NCI-H1930 (cell line): ENCODE measurements around the gene PKHD1.

Experiments used
- DNase-seq, 2 experiments: peaks; one replicate each; lab custom pipeline; 2025; lab: John Stamatoyannopoulos, UW

The PKHD1 gene

DNA sequence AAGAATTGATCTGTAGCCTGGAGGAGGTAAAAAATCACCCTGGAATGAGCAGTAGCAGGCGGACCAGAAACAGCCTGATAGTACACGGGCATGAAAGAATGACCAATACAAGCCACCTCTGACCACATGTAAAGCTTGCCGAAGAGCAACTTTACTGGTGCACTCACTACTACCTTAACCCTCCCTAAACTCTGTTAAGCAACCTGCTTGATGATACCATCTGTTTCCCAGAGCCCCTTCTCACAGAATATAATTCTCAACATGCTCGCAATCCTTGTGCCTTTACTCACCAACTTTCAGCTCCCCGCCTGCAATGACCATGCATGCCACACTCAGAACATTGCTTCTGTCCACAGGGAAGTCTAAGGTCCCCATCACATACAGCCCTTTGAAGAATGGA, 296.5 kb downstream of the PKHD1 start:
- DNase-seq = no peak

GRCh38 chr6:51788121-51788520, 299.3 kb downstream of the PKHD1 start:
- DNase-seq = no peak

- DNase-seq = no peak
These were observed 308.7 kb downstream of the PKHD1 start for GRCh38 chr6:51778666-51779065.

GRCh38 chr6:51777618-51778017, 309.8 kb downstream of the PKHD1 start:
- no peak for DNase-seq

DNA sequence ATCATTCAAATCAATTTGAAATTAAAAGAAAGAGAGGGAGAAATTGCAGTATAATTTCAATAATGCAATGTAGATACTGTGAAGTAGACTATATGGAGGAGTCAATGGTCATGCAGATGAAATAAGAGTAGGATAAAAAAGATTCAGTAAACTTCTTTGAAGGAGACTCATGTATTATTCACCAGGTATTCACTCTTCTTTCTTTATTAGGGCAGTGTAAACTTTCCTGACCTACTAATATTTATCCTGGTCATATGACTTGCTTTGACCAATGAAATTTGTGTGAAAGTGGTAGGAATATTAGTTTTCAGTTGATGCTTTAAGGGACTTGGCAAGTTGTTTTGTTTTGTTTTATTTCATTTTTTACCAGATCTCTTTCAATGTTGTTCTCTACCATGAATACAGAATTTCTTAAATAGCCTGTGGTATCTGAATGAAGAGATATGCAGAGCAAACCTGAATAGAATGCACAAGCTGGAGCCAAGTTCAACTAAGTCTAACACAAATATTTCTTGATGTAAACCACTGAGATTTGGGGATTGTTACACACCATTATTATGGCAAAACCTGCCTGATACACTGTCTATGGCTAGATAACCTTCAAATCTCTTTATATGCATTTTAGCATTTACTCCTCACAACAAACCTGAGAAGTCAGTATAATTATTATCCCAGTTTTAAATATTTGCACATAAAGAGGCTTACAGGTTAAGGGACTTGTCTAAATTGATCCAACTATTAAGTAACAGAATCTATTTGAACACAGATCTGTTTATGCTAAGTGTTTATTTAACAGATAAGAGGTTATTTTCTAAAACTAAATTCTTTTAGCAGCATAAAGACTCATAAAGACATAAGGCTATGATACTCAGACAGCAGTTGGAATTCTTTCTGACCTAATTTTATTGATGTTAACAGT, 311.2 kb downstream of the PKHD1 start:
- no peak for DNase-seq

- no peak for DNase-seq
These were observed 319.3 kb downstream of the PKHD1 start for GRCh38 chr6:51768087-51768486.

DNA sequence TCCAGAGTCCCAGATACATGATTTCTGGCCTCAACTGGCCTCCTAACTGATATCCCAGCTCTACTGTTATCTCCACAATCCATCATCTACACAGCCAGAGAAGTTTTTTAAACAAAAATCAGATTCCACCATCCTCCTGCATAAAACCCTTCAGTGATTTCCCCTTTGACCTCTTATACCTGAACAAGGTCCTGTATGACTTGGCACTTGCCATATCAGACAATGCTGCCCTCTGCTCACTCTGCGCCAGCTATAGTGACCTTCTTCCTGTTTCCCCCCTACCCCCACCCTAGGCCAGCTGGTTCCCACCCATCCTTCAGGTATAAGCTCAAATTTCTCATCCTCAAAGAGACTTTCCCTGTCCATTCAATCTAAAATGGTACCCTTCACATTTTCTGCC, 322.2 kb downstream of the PKHD1 start:
- no peak for DNase-seq

GRCh38 chr6:51753635-51754034, 333.8 kb downstream of the PKHD1 start:
- DNase-seq = no peak

- DNase-seq = no peak
These were observed 343.4 kb downstream of the PKHD1 start for GRCh38 chr6:51743999-51744398.

- DNase-seq = no peak
These were observed 346.8 kb downstream of the PKHD1 start for GRCh38 chr6:51740658-51741057.

GRCh38 chr6:51738614-51739013, 348.8 kb downstream of the PKHD1 start:
- no peak for DNase-seq

DNA sequence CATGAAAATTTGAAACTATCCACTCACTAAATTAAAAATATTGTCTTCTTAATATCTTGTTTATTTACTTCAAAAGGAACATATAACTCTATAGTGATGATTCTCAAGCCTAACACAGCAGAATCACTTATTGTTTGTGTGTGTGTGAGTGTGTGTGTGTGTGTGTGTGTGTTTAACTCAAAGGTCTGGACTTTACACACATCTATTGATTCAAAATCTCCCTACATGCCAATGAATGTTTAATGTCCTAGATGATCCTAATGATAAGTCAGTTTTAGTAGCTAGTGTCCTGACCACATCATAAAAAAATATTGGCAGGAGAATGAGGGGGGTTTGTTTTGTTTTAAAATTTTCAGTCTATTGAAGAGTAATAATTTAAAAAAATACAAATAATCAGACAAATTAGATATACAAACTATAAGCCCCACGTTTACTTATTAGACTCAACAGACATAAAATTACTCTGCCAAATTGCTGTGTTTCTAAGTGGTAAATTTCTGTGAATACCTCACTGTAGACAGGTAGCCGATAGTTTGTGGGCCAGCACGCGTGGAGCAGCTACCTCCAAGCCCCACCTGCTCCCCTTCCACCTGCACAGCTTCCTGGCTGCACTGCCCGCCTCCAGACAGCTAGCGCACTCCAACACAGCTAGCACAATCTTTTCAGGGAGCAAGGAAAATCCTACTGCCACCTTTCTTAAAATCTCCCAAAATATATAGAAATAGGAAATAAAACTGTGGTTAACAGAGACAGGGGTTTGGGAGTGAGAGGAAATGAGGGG, 349.6 kb downstream of the PKHD1 start:
- DNase-seq = no peak

GRCh38 chr6:51725155-51725554, 362.3 kb downstream of the PKHD1 start:
- DNase-seq = no peak

- no peak for DNase-seq
These were observed 367.1 kb downstream of the PKHD1 start for GRCh38 chr6:51720327-51720726.

DNA sequence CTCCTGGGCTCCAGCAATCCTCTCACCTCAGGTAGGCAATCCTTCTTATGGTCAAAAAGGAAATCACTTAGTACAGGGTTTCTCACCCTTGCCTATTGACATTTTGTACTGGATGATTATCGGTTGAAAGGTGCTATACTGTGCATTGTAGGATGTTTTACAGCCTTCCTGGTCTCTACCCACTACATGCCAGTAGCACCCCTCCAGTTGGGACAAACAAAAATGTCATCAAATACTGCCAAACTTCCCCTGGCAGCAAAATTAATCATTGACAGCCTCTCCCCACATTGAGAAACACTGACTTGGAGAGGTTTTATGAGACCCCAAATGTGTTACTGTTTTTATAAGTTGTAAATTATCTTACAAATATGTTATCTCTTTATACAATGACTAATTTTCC, 368.1 kb downstream of the PKHD1 start:
- no peak for DNase-seq

DNA sequence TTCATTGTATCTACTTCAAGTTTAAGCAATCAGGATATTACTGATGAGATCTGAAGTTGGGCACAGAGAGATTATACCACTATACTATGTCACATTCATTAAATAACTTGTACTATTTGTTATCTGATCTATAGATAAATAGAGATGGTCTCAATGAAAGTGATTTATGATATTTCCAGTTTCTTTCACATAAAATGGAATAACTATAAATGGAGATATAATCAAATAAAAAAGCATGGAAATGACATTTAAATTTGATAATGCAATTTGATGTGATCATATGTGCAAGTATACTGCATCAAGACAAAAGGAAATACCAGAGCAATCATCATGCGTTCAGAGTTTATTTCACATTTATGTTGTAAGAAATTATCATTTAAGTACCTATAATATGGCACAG, 368.9 kb downstream of the PKHD1 start:
- no peak for DNase-seq

DNA sequence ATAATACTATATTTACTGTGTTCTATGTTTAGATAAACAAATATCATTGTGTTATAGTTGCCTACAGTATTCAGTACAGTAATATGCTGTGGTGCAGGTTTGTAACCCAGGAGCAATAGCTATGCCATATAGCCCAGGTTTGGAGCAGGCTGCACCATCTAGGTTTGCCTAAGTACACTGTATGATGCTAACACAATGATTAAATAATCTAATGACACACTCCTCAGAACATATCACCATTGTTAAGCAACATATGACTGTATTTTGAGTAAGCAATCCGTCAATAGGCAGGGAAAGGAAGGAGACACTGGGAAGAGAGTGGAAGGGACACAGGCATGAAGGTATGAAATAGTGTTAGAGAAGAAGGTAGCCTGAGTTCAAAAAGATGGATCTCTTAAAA, 369.9 kb downstream of the PKHD1 start:
- DNase-seq = no peak

DNA sequence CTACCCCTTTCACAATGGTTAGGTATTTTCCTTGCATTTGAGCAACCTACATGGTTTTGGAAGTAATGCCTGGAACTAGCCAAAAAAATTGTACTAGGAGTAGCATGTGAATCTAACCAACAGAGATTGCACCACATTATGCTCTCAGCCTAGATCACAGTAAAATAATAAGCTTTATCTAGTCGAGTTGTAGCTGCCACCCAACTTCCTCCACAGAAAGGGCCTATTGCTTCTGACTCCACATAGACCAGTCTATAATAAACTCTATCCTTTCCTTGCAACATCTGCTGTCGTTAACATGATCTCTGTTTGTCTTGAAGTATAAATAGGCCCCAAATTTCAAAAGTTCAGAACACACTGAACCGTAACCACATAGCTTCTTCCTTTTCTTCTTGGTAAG, 375.5 kb downstream of the PKHD1 start:
- DNase-seq = no peak

GRCh38 chr6:51706086-51706485, 381.3 kb downstream of the PKHD1 start:
- DNase-seq = no peak

DNA sequence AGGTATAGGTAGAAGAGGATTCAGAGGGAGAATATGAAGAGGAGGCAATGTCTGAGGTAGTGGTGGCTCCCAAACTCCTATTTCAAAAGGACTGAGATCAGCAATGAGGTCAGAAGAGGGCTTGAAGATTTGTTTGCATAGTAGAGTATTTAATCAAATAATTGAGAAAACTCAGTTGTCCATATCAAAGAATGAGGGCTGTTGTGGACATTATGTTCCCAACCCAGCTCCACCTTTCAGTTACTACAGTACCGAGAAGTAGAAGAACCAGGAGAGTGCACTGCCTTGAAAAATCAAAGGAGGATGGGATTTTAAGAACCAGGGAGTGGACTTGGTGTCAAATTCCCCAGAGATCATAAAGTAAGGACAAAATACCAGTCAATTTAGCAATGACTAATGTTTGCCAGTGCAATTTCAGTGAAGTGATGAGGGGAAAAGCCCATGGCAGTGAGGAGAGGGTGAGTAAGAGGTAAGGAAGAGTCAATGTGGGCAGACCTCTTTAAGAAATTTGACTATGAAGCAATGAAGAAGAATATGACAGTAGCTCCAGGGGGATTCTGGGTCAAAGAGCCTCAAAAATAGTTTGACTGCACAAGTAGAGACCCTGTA, 382.4 kb downstream of the PKHD1 start:
- no peak for DNase-seq

GRCh38 chr6:51702851-51703250, 384.6 kb downstream of the PKHD1 start:
- DNase-seq = no peak

- no peak for DNase-seq
These were observed 402.8 kb downstream of the PKHD1 start for GRCh38 chr6:51684603-51685002.

- DNase-seq = no peak
These were observed 403.4 kb downstream of the PKHD1 start for GRCh38 chr6:51684038-51684437.
